Measurements from ENCODE around the gene TGM6.

The TGM6 gene

GRCh38 chr20:2459981-2460751 lies 79.5 kb downstream of the TGM6 start:
- DNase-seq: no peak

GRCh38 chr20:2460752-2461424 lies 80.2 kb downstream of the TGM6 start:
- no peak for DNase-seq

- DNase-seq: no peak
Measured at GRCh38 chr20:2462484-2462883, 81.8 kb downstream of the TGM6 start.

GRCh38 chr20:2463616-2464365 lies 83.1 kb downstream of the TGM6 start:
- no peak for DNase-seq

- DNase-seq: no peak
Measured at GRCh38 chr20:2465100-2465499, 84.4 kb downstream of the TGM6 start.

- DNase-seq: no peak
Measured at GRCh38 chr20:2467412-2467811, 86.7 kb downstream of the TGM6 start.

GRCh38 chr20:2468581-2469407 lies 88.1 kb downstream of the TGM6 start:
- no peak for DNase-seq

- DNase-seq: peak; percentile 61
Measured at GRCh38 chr20:2469991-2470422, 89.3 kb downstream of the TGM6 start.

GRCh38 chr20:2470423-2471193 lies 89.9 kb downstream of the TGM6 start, which contains the start of gene SNRPB:
TSS of gene SNRPB (minus strand) at chr20:2470789. CDS start at chr20:2470690, 99 bp downstream.
- peak; percentile 97 for DNase-seq

GRCh38 chr20:2473516-2473915 lies 92.8 kb downstream of the TGM6 start:
- no peak for DNase-seq

- no peak for DNase-seq
Measured at GRCh38 chr20:2475850-2476741, 95.4 kb downstream of the TGM6 start.

GRCh38 chr20:2476742-2477615 lies 96.3 kb downstream of the TGM6 start:
- no peak for DNase-seq

- DNase-seq: no peak
Measured at GRCh38 chr20:2480381-2480780, 99.7 kb downstream of the TGM6 start.
